ENCODE measurements around the gene C6orf136. TPM values are rescaled to one million over a fixed set of nuclear protein-coding genes. Genes with fewer than 3 reads are reported as not detected.
A peak's percentile ranks its signal among the peaks of the same experiment; 100 is the strongest.

C6orf136 gene
- total and polyA plus RNA-seq, 7 donors, result 7.8 to 60.8 (median 36.7) TPM

- TF ChIP-seq CTCF (IDR thresholded peaks at IDR 0.05) (no peak), POLR2A (IDR thresholded peaks at IDR 0.05) (no peak), POLR2AphosphoS5 (IDR thresholded peaks at IDR 0.05) (no peak), EP300 (IDR thresholded peaks at IDR 0.05) (no peak)
- Histone ChIP-seq H3K4me1 (peaks cover 0 to 27% (median 25%) of the 10 kb centered on the region in 4 donors), H3K36me3 (peaks cover 15 to 49% (median 32%) of the 10 kb centered on the region in 4 donors), H3K9me3 (no peaks in the 10 kb centered on the region), H3K27ac (peak overlapping the region; percentile 87 to 98 (median 92)), H3K4me3 (peak overlapping the region; percentile 51 to 79 (median 59)), H3K27me3 (no peaks in the 10 kb centered on the region)
- 2 to 10% methylated on average over 8 of the region's 8 CpGs for WGBS, 2 donors
- DNase-seq, result peak; percentile 52
- intact Hi-C loops (cut with DNase I), result loop anchor here (2.0 to 10.0 kb wide), 3 partner anchors 54 to 1206 kb away; partner anchors contain the start of genes DHX16, FLOT1, HSPA1B and IER3
These were observed 28.6 kb upstream of the C6orf136 start for GRCh38 chr6:30618270-30618797.

- H3K4me3 ChIP-seq, result no peak overlapping the region
- TF ChIP-seq POLR2AphosphoS5 (IDR thresholded peaks at IDR 0.05), result no peak
- TF ChIP-seq EP300 (IDR thresholded peaks at IDR 0.05), result no peak
- TF ChIP-seq POLR2A (IDR thresholded peaks at IDR 0.05), result no peak
- TF ChIP-seq CTCF (IDR thresholded peaks at IDR 0.05), result no peak
- no peaks in the 10 kb centered on the region for H3K27me3 ChIP-seq
- peaks cover 15 to 61% (median 42%) of the 10 kb centered on the region in 4 donors for H3K36me3 ChIP-seq
- peak overlapping the region in 2 of 4 donors; percentile 87 to 98 for H3K27ac ChIP-seq
- H3K4me1 ChIP-seq, result peaks cover 0 to 15% (median 14%) of the 10 kb centered on the region in 4 donors
- no peak for DNase-seq
- 94 to 97% methylated on average over 11 of the region's 11 CpGs for WGBS, 2 donors
- intact Hi-C loops (cut with DNase I), result loop anchor here (2.0 to 10.0 kb wide), 3 partner anchors 53 to 1205 kb away; partner anchors contain the start of genes DHX16, FLOT1, HSPA1B and IER3
- no peaks in the 10 kb centered on the region for H3K9me3 ChIP-seq
These were observed 27.4 kb upstream of the C6orf136 start for GRCh38 chr6:30619561-30619960.

GRCh38 chr6:30625511-30625910 is 21.4 kb upstream of the C6orf136 start:
- WGBS, 2 donors, result 98% methylated on average over 8 of the region's 8 CpGs
- intact Hi-C loops (cut with DNase I), result no loop called here
- Histone ChIP-seq H3K36me3 (peaks cover 4 to 81% (median 41%) of the 10 kb centered on the region in 4 donors), H3K4me1 (peaks cover 0 to 16% (median 15%) of the 10 kb centered on the region in 4 donors), H3K27me3 (no peaks in the 10 kb centered on the region), H3K27ac (peak overlapping the region in 2 of 4 donors; percentile 89 to 90), H3K9me3 (no peaks in the 10 kb centered on the region), H3K4me3 (no peak overlapping the region)
- no peak for TF ChIP-seq CTCF (IDR thresholded peaks at IDR 0.05)
- no peak for TF ChIP-seq POLR2AphosphoS5 (IDR thresholded peaks at IDR 0.05)
- no peak for TF ChIP-seq EP300 (IDR thresholded peaks at IDR 0.05)
- no peak for TF ChIP-seq POLR2A (IDR thresholded peaks at IDR 0.05)
- DNase-seq, result no peak

DNA sequence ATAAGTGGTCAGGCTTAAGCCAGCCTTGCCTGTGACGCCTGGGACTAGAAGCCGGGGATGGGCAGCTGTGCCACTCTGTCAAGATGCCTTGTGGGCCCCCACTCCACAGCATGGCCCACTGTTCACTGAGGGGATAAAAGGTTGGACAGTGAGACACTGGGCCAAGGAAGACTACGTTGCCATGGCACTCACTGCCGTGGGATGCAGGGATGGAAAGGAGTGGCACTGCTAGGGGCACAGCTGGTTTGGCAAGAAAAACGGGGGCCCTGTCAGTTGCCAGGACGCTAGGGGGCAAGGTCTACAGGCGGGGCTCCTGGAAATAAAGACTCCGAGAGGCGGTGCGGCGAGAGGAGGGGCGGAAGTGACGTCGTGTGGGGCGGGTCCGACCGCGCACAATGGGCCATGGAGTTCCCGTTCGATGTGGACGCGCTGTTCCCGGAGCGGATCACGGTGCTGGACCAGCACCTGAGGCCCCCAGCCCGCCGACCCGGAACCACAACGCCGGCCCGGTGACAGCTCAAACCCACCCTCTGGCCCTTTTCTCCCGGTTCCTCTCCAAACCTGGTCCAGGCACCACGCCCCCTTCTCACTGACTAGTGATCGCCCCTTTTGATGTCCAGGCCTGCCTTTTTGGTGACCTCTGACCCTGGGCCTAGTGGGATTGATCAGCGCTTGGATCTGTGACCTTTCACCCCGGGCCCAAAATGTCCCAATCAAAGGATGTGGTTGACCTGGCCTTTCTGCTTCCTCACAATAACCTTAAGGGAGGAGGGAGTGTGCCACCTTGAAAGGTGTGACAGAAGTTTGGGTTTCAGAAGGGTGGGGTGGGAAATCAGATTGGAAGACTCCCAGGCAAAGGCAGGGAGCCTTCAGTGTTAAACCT is 20.2 kb upstream of the C6orf136 start, which contains the start of gene ATAT1:
ATAT1 (plus strand) TSS at position 391 of the 883 bp plus-strand sequence.
- peak; percentile 96 for DNase-seq
- peak within 1 kb of the TSS; percentile 18 to 64 (median 55) for H3K4me3 ChIP-seq
- peaks cover 0 to 16% (median 15%) of the 10 kb centered on the region in 4 donors for H3K4me1 ChIP-seq
- peaks cover 4 to 69% (median 31%) of the 10 kb centered on the region in 4 donors for H3K36me3 ChIP-seq
- peak within 1 kb of the TSS; percentile 89 to 90 (median 90) for H3K27ac ChIP-seq
- intact Hi-C loops (cut with DNase I), result no loop called here
- no peaks in the 10 kb centered on the region for H3K27me3 ChIP-seq
- peak in 2 of 4 experiments; percentile 15 to 41 for TF ChIP-seq CTCF (IDR thresholded peaks at IDR 0.05)
- peak in 1 of 4 donors; percentile 48 for TF ChIP-seq EP300 (IDR thresholded peaks at IDR 0.05)
- peak; percentile 23 to 40 for TF ChIP-seq POLR2A (IDR thresholded peaks at IDR 0.05)
- TF ChIP-seq POLR2AphosphoS5 (IDR thresholded peaks at IDR 0.05), result peak; percentile 33 to 79 (median 72)
- no peaks in the 10 kb centered on the region for H3K9me3 ChIP-seq
- WGBS, 2 donors, result 1 to 3% methylated on average over 36 of the region's 36 CpGs

All from sigmoid colon (tissue), 7 donors.